Activated CD4-positive, alpha-beta T cell treated with anti-CD3 and anti-CD28 coated beads, Interleukin-2, amount 50 U/mL, for 48 hours (primary cell): ENCODE measurements around the gene EDAR.
A peak's percentile ranks its signal among the peaks of the same experiment; 100 is the strongest.

ENCODE experiments used
- DNase-seq, 2 experiments: peaks; one replicate each; pipeline ENCODE4 v3.0.0-alpha.2; 2020

The EDAR gene

GRCh38 chr2:108988796-108989713, at the start of gene EDAR:
Gene EDAR, minus strand, starts transcription at chr2:108989220. Its CDS starts 58,206 bp downstream, at chr2:108931014.
- peak; percentile 49 to 65 for DNase-seq

DNA sequence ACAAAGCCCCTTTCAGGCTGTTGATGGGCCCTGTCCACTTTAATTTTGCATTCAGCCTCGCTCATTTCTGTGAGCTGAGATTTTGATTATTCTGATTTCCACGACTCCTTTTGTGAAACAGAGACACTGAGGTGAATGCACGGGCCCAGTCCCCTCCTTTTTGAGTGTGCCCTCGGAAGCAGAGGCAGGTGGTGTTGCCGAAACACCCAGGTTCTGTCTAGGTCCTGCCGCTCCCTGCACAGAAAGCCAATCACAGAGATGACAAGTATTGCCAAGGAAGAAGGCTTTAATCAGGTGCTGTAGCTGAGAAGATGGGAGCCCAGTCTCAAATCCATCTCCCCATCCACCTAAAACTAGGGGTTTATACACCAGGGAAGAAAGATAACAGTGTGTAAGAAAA, 44.2 kb upstream of the EDAR start:
- no peak for DNase-seq

- DNase-seq, result peak; percentile 18 to 21
Measured at GRCh38 chr2:109032229-109032820, 43.3 kb upstream of the EDAR start.

DNA sequence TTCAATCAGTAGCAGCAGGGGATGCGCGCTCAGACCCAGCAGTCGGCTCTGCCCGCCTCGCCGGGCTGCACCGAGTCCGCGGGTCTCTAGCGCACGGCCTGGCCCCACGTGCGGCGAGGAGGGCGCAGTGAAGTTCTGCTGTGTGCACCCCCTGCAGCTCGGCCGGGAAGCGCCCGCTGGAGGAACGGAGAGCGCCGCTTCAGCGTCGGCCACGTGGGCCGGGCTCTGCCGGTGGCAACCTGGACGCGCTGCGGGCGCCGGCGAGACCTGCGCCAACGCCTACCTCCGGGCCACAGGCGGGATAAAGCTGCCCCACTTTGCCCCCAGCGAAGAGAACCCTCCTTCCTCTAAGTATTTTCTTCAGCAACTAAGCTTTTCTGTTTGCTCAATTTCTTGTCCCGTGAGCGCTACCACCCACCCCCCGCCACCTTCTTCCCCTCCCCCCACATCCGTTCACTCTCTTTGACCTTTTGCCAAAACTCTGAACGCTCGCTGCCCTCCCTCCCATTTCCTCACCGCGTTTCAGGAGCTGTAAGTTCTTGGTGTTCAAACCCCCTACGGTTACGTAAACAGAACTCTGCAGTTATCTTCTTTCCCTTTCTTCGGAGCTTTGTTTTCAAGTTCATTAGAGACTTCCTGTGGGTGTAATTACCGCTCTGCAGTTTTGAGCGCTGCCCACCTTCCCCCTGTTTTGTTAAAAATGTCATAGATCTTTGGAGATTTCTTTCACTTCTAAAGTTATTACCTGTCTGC, 42.6 kb upstream of the EDAR start:
- DNase-seq, result peak; percentile 58 to 64

- no peak for DNase-seq
Measured at GRCh38 chr2:109030870-109031475, 42.0 kb upstream of the EDAR start.

DNA sequence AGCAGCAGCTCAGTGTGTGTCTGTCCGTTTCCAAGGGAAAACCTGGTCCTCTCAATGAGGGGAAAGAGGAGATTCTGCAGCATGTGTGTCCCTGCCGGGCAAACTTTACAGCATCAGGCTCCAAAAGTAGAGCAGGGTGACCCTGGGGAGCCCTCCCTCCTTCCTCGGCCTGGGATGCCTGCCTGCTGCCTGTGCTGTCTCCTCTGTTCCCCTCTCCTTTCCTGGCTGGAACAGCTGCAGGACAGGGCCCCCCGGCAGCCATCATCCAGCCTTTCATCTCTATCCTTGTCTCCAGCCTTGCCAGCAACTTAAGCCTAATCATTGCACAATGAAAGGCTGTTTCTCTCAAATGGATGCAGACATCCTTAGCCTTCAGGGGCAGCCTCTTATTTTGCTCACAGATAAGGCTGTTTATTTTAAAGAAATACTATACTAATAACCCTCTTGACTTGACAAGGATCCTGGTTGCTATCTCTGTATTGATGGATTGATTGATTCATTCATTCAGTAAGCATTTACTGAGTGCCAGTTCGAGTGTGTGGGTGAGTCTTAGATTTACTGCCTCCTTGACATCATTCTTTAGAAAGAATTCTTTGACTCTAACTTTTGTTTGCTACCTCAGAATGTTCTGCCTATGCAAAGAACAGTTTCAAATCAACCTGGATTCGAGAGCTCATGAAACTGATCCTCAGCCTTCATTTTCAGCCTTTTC, 40.6 kb upstream of the EDAR start:
- no peak for DNase-seq

DNA sequence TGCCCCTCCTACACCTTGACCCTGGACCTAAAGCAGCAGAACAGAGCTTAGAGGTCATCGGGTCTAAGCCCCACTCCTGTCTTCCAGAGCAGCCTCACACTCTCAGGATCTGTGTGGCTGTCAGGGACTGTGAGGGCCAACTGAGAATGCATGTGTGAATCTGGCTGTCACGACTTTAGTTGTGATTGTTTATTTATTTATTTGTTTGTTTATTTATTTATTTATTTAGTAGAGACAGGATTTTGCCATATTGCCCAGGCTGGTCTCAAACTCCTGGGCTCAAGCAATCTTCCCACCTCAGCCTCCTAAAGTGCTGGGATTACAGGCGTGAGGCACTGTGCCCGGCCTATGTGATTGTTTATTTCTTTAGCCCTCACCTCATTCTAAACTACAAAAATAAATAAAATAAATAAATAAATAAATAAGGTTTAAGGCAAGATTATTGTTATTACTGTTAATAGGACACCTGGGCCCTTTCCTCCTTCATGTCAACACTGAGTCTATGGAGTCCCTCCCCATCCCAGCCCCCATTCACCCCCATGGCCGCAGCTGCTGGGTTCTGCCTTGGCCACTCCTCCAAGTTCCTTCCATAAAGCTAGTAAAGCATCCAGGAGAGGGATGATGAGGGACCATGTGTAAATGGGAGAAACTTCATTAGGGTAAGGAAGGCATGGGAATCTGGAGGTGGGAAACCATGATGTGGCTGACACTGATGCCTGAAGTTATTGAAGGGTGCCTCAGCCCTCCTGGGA, 39.9 kb upstream of the EDAR start:
- DNase-seq, result no peak

DNA sequence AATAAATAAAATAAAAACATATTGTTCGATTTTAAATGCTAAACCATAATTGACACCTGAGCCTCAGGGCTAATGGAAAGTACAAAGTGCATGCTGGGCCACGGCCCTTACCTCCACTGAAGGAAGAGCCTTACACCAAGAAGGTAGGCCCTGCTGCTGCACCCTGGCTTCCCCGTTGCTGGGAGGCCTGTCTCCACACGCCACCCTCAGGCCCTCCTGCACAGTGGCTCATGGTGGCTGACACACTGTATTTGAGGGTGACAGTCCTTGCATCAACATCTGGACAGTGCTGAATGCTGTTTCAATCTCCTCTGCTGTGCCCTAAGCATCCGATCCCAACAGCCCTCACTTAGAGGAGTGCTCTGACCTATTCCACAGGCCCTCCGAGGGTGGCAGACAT, 39.3 kb upstream of the EDAR start:
- DNase-seq, result no peak

- no peak for DNase-seq
Measured at GRCh38 chr2:109027702-109028101, 38.7 kb upstream of the EDAR start.

- DNase-seq, result no peak
Measured at GRCh38 chr2:109024477-109024876, 35.5 kb upstream of the EDAR start.

GRCh38 chr2:109021895-109022300, 32.9 kb upstream of the EDAR start:
- no peak for DNase-seq

DNA sequence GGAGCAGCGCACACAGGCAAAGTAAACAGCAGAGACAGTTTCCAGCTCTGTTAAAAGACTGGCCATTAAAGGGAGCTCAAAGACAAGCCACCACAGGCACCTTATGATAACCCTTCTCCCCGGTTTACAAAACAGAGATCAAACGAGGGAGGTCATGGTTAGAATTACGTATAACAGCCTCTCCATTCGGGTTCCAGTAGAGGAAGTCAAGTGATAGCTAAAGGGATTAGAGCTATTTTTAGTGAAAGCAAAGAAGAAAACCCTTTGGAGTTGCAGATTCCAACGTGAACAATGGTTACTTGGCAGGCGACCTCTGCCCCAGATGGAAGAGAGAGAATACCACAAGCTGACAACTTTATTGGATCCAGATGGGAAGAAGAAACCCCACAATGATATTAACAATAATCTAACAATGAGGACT, 31.2 kb upstream of the EDAR start:
- no peak for DNase-seq

DNA sequence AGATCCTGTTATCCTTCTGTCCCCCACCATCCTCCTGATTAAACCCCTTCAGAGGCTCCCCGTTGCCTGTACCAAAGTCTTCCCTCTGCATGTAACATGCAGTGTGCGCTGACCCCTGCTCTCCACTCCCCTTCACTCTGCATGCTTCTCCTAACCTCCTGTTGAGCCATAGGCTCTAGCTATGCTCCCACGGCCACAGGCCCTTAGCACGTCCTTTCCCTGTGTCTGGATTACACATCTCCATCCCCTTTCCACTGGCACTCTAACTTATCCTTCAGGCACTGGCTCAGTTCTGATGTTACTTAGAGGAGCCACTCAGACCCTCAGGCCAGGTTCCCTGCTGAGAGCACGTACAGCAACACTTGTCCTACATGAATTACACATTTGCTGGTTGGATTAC, 29.4 kb upstream of the EDAR start:
- DNase-seq, result no peak

DNA sequence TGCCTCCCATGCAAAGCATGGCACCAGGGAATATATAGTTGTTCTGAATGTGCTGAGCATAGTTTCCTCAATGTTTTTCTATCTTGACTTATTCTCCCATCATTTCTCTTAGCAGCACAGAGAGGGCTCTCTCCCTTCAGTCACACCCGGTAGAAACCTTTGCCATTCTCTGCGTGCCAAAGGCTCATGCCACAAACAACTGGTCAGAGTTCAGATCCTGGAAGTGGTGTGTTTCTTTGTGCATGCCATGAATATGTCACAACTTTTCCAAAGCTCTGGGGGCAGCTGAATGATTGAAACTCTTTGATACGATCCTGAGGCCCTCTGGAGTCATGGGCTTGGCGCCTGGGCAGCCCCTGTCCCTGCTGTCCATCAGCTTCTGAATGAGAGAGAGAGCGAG, 28.0 kb upstream of the EDAR start:
- no peak for DNase-seq

- DNase-seq, result no peak
Measured at GRCh38 chr2:109016376-109016775, 27.4 kb upstream of the EDAR start.

GRCh38 chr2:109014476-109014875, 25.5 kb upstream of the EDAR start:
- no peak for DNase-seq

- DNase-seq, result no peak
Measured at GRCh38 chr2:109013051-109013450, 24.0 kb upstream of the EDAR start.

- DNase-seq, result no peak
Measured at GRCh38 chr2:109009920-109010610, 21.0 kb upstream of the EDAR start.

DNA sequence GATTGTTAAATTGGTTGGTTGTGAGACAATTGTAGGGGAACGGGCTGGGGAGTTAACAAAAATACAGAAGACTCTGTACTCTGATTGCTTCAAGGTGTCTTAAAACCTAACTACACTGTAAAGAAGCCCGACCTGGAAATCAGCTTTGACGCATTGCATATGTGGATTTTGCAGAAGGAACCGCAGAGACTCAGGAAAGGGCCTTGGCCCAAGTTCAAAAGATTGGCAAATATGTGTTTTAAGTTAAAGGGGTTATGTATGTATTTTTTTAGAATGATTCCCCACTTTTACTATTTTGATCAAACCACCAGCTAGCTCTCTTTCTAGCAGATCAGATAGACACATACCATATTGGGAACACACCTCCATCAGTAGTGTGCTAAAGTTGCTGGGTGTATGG, 18.0 kb upstream of the EDAR start:
- DNase-seq, result no peak

- no peak for DNase-seq
Measured at GRCh38 chr2:109005686-109006204, 16.7 kb upstream of the EDAR start.

GRCh38 chr2:109001201-109001600, 12.2 kb upstream of the EDAR start:
- no peak for DNase-seq
